Limb (tissue), 2 donors: ENCODE data around the gene MYO1F.
"Not testable (repeated sequence)": the region's sequence is repeated elsewhere in the genome, so short reads cannot be mapped to it uniquely, and the experiment has no call there.

Experiments used
- DNase-seq, 2 donors: peaks; one replicate each; pipeline ENCODE4 v3.0.0-alpha.2; 2016; ENCODE audit errors: extremely low spot score in 2 of 2

The MYO1F gene

GRCh38 chr19:8517551-8518442, 59.4 kb downstream of the MYO1F start:
- DNase-seq: no peak

GRCh38 chr19:8515317-8515716, 61.9 kb downstream of the MYO1F start:
- DNase-seq: no peak

GRCh38 chr19:8514505-8515009, 62.7 kb downstream of the MYO1F start:
- DNase-seq: not testable (repeated sequence)

GRCh38 chr19:8513687-8514504, 63.3 kb downstream of the MYO1F start, which contains the start of gene ZNF414:
Gene ZNF414, minus strand, starts transcription at chr19:8514167. Its CDS starts 121 bp downstream, at chr19:8514046.
- DNase-seq: peak; percentile 95 to 99

- no peak for DNase-seq
Observed at GRCh38 chr19:8513036-8513686, 64.1 kb downstream of the MYO1F start.

GRCh38 chr19:8512115-8512967, 64.9 kb downstream of the MYO1F start:
- no peak for DNase-seq

GRCh38 chr19:8511573-8512101, 65.6 kb downstream of the MYO1F start:
- no peak for DNase-seq

GRCh38 chr19:8510589-8511115, 66.6 kb downstream of the MYO1F start:
- DNase-seq: no peak

GRCh38 chr19:8506402-8506957, 70.8 kb downstream of the MYO1F start:
- no peak for DNase-seq

- DNase-seq: peak; percentile 54 to 87
Observed at GRCh38 chr19:8505680-8506401, 71.4 kb downstream of the MYO1F start.

- no peak for DNase-seq
Observed at GRCh38 chr19:8504919-8505318, 72.3 kb downstream of the MYO1F start.

GRCh38 chr19:8504171-8504570, 73.1 kb downstream of the MYO1F start:
- no peak for DNase-seq

- no peak for DNase-seq
Observed at GRCh38 chr19:8503510-8503909, 73.7 kb downstream of the MYO1F start.

GRCh38 chr19:8501981-8502380, 75.3 kb downstream of the MYO1F start:
- no peak for DNase-seq

GRCh38 chr19:8501516-8501915, 75.7 kb downstream of the MYO1F start:
- no peak for DNase-seq

GRCh38 chr19:8500158-8500557, 77.1 kb downstream of the MYO1F start:
- DNase-seq: no peak

- no peak for DNase-seq
Observed at GRCh38 chr19:8499048-8499833, 78.0 kb downstream of the MYO1F start.

- no peak for DNase-seq
Observed at GRCh38 chr19:8498295-8498694, 78.9 kb downstream of the MYO1F start.
